K562 (cell line): ENCODE data around the gene C19orf67. TPM values are rescaled to one million over a fixed set of nuclear protein-coding genes. Genes with fewer than 3 reads are reported as not detected.

Experiments used
- ATAC-seq: fragments of 200-7000 bp; cut with Tn5 transposase; 3 replicates; pipeline ENCODE4 v1.9.1; 2020; ENCODE audit warnings: moderate library complexity
- BruUV-seq: library from RNA; stranded (reverse); fragments of 400-500 nt; replicated peaks from 2 replicates; lab custom pipeline; 2021; lab: Mats Ljungman, UMichigan
- CTCF ChIA-PET: fragments of 300-600 bp; formaldehyde crosslinking; extraction: SDS; loops from one replicate; lab custom pipeline; 2021; ENCODE audit warnings: low intra/inter-chr PET ratio; lab: Yijun Ruan, JAX
- POLR2A ChIA-PET: fragments of 300-600, 350-650 bp; sonication (Branson Sonifier 250); formaldehyde crosslinking; extraction: SDS; loops from one replicate; lab custom pipeline; 2021; ENCODE audit warnings: antibody characterized with exemption, inconsistent platforms; lab: Yijun Ruan, JAX
- DNase-seq, 4 experiments: peaks; one replicate each; pipeline versions ENCODE4 v3.0.0 to v3.0.0-alpha.2; 2011 to 2018; ENCODE audit warnings: low spot score in 3 of 4, mixed read lengths in 3 of 4; ENCODE audit errors: extremely low read depth in 1 of 4
- FAIRE-seq: peaks from 2 replicates; lab custom pipeline; 2011; peaks lifted over from hg19 to GRCh38; lab: Jason Lieb, UNC
- H2AFZ ChIP-seq: 2 replicates; pipeline ENCODE4 v1.6.0; 2011; ENCODE audit warnings: low read depth, low read length, control low read depth, inconsistent platforms
- H3K27ac ChIP-seq: fragments of 200-600 bp; 3 replicates; pipeline ENCODE4 v1.8.0; 2011; ENCODE audit warnings: low read depth, mild to moderate bottlenecking, control low read depth, inconsistent platforms, low read length, moderate library complexity, mixed read lengths; ENCODE audit errors: extremely low read depth
- H3K27me3 ChIP-seq, 2 experiments: fragments of 300-600 bp in 1 of 2; 2 replicates in 1 of 2; 3 replicates in 1 of 2; pipeline versions ENCODE4 v1.6.0 to v1.8.0; 2011; ENCODE audit warnings: inconsistent platforms in 2 of 2, low read length in 2 of 2, mild to moderate bottlenecking in 1 of 2, mixed read lengths in 1 of 2, moderate library complexity in 1 of 2; ENCODE audit not compliant: control insufficient read depth in 2 of 2, insufficient read depth in 2 of 2
- H3K36me3 ChIP-seq: fragments of 300-600 bp; 3 replicates; pipeline ENCODE4 v1.8.0; 2011; ENCODE audit warnings: mild to moderate bottlenecking, low read length, inconsistent platforms; ENCODE audit not compliant: control insufficient read depth, insufficient read depth
- H3K4me1 ChIP-seq, 2 experiments: fragments of 200-600 bp in 1 of 2; replicated peaks in 1 of 2; 2 replicates in 1 of 2; 3 replicates in 1 of 2; pipeline versions ENCODE4 v1.5.1 to v1.8.0; 2011; ENCODE audit warnings: inconsistent platforms in 2 of 2, low read length in 2 of 2, mild to moderate bottlenecking in 1 of 2, mixed read lengths in 1 of 2, moderate library complexity in 1 of 2; ENCODE audit not compliant: control insufficient read depth in 2 of 2, insufficient read depth in 2 of 2
- H3K4me2 ChIP-seq: 2 replicates; pipeline ENCODE4 v1.6.1; 2011; ENCODE audit warnings: low read length, control low read depth, inconsistent platforms, mixed read lengths; ENCODE audit not compliant: insufficient read depth
- H3K4me3 ChIP-seq: fragments of 200-600 bp; sonication (generic), shearing (Covaris generic); 2 replicates; pipeline ENCODE4 v1.5.1; 2016; ENCODE audit warnings: control low read depth, inconsistent platforms
- H3K79me2 ChIP-seq: fragments of 200-600 bp; 3 replicates; pipeline ENCODE4 v1.8.0; 2011; ENCODE audit warnings: low read length, inconsistent platforms; ENCODE audit not compliant: control insufficient read depth, insufficient read depth
- H3K9ac ChIP-seq, 2 experiments: 2 replicates each; pipeline versions ENCODE4 v1.6.0 to v1.6.1; 2011; ENCODE audit warnings: low read depth in 2 of 2, low read length in 2 of 2, control low read depth in 1 of 2, inconsistent platforms in 1 of 2, mild to moderate bottlenecking in 1 of 2, mixed read lengths in 1 of 2; ENCODE audit not compliant: insufficient read depth in 1 of 2
- H3K9me1 ChIP-seq: one replicate; pipeline ENCODE4 v1.6.0; 2011; ENCODE audit warnings: inconsistent platforms, mild to moderate bottlenecking, low read length, moderate library complexity; ENCODE audit not compliant: control insufficient read depth, insufficient read depth
- H3K9me3 ChIP-seq: replicated peaks from 2 replicates; pipeline ENCODE4 v1.5.1; 2011; ENCODE audit warnings: low read depth, low read length, inconsistent platforms; ENCODE audit not compliant: control insufficient read depth, insufficient read depth
- H4K20me1 ChIP-seq: replicated peaks from 2 replicates; pipeline ENCODE4 v1.6.1; 2011; ENCODE audit warnings: low read length, inconsistent platforms, mixed read lengths; ENCODE audit not compliant: control insufficient read depth, insufficient read depth
- PCBP1 ChIP-seq: fragments of 200-400 bp; formaldehyde crosslinking; IDR thresholded peaks from 2 replicates; pipeline ENCODE4 v1.6.1; 2018; ENCODE audit warnings: mild to moderate bottlenecking, low read depth, low read length; ENCODE audit not compliant: poor library complexity, severe bottlenecking
- SAP30 ChIP-seq: fragments of 200-600 bp; sonication (generic); IDR thresholded peaks from 2 replicates; pipeline ENCODE4 v1.6.1; 2012; ENCODE audit warnings: borderline replicate concordance, low read depth, mild to moderate bottlenecking, moderate library complexity, low read length, control low read depth, inconsistent platforms; ENCODE audit not compliant: insufficient read depth, poor library complexity, severe bottlenecking
- SIN3A ChIP-seq, 2 experiments: fragments of 150-350 bp in 1 of 2; IDR thresholded peaks; 2 replicates each; pipeline ENCODE4 v1.6.1; 2011 to 2016; ENCODE audit warnings: borderline replicate concordance in 2 of 2, low read depth in 2 of 2, low read length in 2 of 2, mild to moderate bottlenecking in 2 of 2, moderate library complexity in 2 of 2; ENCODE audit not compliant: control insufficient read depth in 1 of 2
- TGIF2 ChIP-seq: sonication (generic); formaldehyde crosslinking; IDR thresholded peaks from 2 replicates; pipeline ENCODE4 v1.8.1; 2022; ENCODE audit warnings: mild to moderate bottlenecking, missing genetic modification reagents, moderate library complexity
- ZBTB7A ChIP-seq: IDR thresholded peaks from 2 replicates; pipeline ENCODE4 v1.6.1; 2011; ENCODE audit warnings: low read depth, mild to moderate bottlenecking, low read length, moderate library complexity, borderline replicate concordance; ENCODE audit not compliant: control insufficient read depth
- ZNF347 ChIP-seq: fragments of 450-650 bp; formaldehyde crosslinking; IDR thresholded peaks from 2 replicates; pipeline ENCODE4 v1.4.0; 2020; ENCODE audit warnings: low read depth, mild to moderate bottlenecking, moderate library complexity
- WGBS: fragments of 100-300 bp; shearing (Covaris generic); methylation state at CpG from one replicate; pipeline ENCODE4 v1.1.6; 2016; ENCODE audit warnings: low coverage, mixed read lengths; ENCODE audit not compliant: insufficient coverage; ENCODE audit errors: missing lambda C conversion rate; 5-methylcytosine and 5-hydroxymethylcytosine counted together
- in situ Hi-C: fragments of 300-500 bp; cut with MboI; formaldehyde crosslinking; loops from 4 replicates; pipeline ENCODE4 v1.15.0; 2018; ENCODE audit warnings: inconsistent platforms, mixed read lengths
- intact Hi-C: fragments of 100-400 bp; cut with micrococcal nuclease; formaldehyde crosslinking; loops from 2 replicates; pipeline ENCODE4 v1.14.2; 2022
- polyA plus RNA-seq, 8 experiments: library from polyadenylated mRNA; depleted of rRNA in 4 of 8; stranded (reverse) in 5 of 8; unstranded in 3 of 8; fragments of >200 nt; fragmentation: Nextera tagmentation in 2 of 8; fragmentation: Illumina TruSeq in 1 of 8; extraction: Ambion mirVana in 2 of 8; extraction: Trizol in 1 of 8; gene quantifications; 2 replicates each; pipeline versions ENCODE4 v1.2.1 to v1.2.3, GENCODE V29; 2011 to 2014; ENCODE audit warnings: inconsistent platforms in 1 of 8, missing spikeins in 1 of 8
- total RNA-seq, 7 experiments: library from RNA; depleted of rRNA in 6 of 7; stranded (reverse); fragments of >200 nt in 6 of 7; fragmentation: Illumina TruSeq in 2 of 7; extraction: Trizol in 2 of 7; gene quantifications; 2 replicates each; pipeline versions ENCODE4 v1.2.1 to v1.2.3, GENCODE V29; 2011 to 2021; ENCODE audit warnings: low replicate concordance in 1 of 7
- TF ChIP-seq, protein P1 (sequence below): fragments of 200-800 bp; sonication (Bioruptor generic); IDR thresholded peaks from 2 replicates; pipeline ENCODE4 v1.6.1; 2017; ENCODE audit warnings: missing genetic modification characterization, missing compliant biosample characterization
- TF ChIP-seq, protein P2 (sequence below): fragments of 450-650 bp; IDR thresholded peaks from 2 replicates; pipeline ENCODE4 v1.6.1; 2016; ENCODE audit warnings: borderline replicate concordance
- TF ChIP-seq, protein P3 (sequence below): fragments of 450-650 bp; IDR thresholded peaks from 2 replicates; pipeline ENCODE4 v1.6.1; 2016; ENCODE audit warnings: mild to moderate bottlenecking
- TF ChIP-seq, protein P4 (sequence below), 3 experiments: fragments of 200-800 bp in 1 of 3; sonication (Bioruptor generic) in 1 of 3; sonication (generic) in 1 of 3; formaldehyde crosslinking in 1 of 3; IDR thresholded peaks; 2 replicates each; pipeline versions ENCODE4 v1.6.1 to v1.8.0; 2016 to 2022; ENCODE audit warnings: mild to moderate bottlenecking in 2 of 3, missing compliant biosample characterization in 2 of 3, missing genetic modification characterization in 2 of 3, missing genetic modification reagents in 1 of 3

The C19orf67 gene
- total and polyA plus RNA-seq, 9 of the 15 experiments (the other 6 are each of a cell fraction or from before 2014, with no cell fraction given): 0.29 to 1.8 (median 0.51) TPM; not detected in 3

DNA sequence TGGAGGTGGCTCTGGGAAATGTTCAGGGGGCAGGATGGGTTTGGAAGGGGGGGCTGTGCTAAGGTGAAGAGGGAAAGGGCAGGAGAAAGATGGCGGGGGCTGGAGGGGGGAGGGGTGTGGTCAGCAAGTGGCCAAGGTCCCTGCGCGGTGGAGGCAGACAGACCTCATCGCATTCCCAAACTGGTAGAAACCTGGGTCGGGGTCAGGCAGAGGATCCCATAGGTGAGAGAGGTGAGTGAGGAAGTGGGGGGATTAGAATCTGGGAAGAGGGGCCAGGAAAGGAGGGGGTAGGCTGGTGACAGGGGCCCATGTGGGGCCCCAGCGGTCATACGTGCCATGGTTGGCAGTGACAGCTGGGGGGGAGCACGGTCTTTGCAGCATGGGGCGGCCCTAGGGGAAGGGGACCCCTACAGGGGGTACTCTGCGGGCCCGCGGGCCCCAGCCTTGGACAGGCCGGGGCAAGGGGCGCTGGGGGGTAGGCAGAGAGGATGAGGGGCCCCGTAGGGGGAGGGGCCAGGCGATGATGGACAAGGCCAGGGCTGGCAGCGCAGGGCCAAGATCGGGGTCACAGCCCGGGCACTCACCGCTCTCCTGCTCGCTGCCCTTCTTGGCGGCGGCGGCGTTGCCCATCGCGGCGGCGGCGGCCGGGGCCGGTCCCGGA lies 31.5 kb upstream of the C19orf67 start:
- BruUV-seq: no TSS peak
- peak overlapping the region; percentile 71 for H2AFZ ChIP-seq
- peak overlapping the region; percentile 95 for H3K4me2 ChIP-seq
- H3K27ac ChIP-seq: peak overlapping the region; percentile 55; the same call in 2 of the 3 replicates
- POLR2A ChIA-PET: interaction anchor here (0.5 to 2.0 kb wide), 6 partner anchors 19 to 293 kb away, joined by 3 to 9 read pairs (median 3); partner anchors contain the start of gene ASF1B
- peaks cover 47 to 64% of the 10 kb centered on the region in 2 experiments; a peak in 4 of 5 replicates for H3K4me1 ChIP-seq
- ATAC-seq (no peak), FAIRE-seq (no peak), DNase-seq (peak in 3 of 4 experiments; percentile 41 to 66 (median 61))
- in situ Hi-C loops (no loop called here), intact Hi-C loops (no loop called here)
- CTCF ChIA-PET: no interaction called here
- 5% methylated on average over 8 of the region's 33 CpGs for WGBS
- peak overlapping the region; percentile 52 to 92 for H3K9ac ChIP-seq
- peaks cover 4% of the 10 kb centered on the region for H3K9me1 ChIP-seq
- H3K9me3 ChIP-seq: no peaks in the 10 kb centered on the region
- no peaks in the 10 kb centered on the region for H4K20me1 ChIP-seq
- peaks cover 24% of the 10 kb centered on the region for H3K79me2 ChIP-seq
- H3K36me3 ChIP-seq: peaks cover 18% of the 10 kb centered on the region; the same call in 2 of the 3 replicates
- H3K27me3 ChIP-seq: no peaks in the 10 kb centered on the region
- H3K4me3 ChIP-seq: peak overlapping the region; percentile 90
- TF ChIP-seq, protein P1, sequence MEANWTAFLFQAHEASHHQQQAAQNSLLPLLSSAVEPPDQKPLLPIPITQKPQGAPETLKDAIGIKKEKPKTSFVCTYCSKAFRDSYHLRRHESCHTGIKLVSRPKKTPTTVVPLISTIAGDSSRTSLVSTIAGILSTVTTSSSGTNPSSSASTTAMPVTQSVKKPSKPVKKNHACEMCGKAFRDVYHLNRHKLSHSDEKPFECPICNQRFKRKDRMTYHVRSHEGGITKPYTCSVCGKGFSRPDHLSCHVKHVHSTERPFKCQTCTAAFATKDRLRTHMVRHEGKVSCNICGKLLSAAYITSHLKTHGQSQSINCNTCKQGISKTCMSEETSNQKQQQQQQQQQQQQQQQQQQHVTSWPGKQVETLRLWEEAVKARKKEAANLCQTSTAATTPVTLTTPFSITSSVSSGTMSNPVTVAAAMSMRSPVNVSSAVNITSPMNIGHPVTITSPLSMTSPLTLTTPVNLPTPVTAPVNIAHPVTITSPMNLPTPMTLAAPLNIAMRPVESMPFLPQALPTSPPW (CRISPR knock-in tag): peak; percentile 58
- TF ChIP-seq, protein P2, sequence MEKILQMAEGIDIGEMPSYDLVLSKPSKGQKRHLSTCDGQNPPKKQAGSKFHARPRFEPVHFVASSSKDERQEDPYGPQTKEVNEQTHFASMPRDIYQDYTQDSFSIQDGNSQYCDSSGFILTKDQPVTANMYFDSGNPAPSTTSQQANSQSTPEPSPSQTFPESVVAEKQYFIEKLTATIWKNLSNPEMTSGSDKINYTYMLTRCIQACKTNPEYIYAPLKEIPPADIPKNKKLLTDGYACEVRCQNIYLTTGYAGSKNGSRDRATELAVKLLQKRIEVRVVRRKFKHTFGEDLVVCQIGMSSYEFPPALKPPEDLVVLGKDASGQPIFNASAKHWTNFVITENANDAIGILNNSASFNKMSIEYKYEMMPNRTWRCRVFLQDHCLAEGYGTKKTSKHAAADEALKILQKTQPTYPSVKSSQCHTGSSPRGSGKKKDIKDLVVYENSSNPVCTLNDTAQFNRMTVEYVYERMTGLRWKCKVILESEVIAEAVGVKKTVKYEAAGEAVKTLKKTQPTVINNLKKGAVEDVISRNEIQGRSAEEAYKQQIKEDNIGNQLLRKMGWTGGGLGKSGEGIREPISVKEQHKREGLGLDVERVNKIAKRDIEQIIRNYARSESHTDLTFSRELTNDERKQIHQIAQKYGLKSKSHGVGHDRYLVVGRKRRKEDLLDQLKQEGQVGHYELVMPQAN: peak; percentile 74
- TF ChIP-seq ZBTB7A: peak; percentile 25; the same call in 1 of the 2 replicates
- no peak for TF ChIP-seq ZNF347
- TF ChIP-seq, protein P3, sequence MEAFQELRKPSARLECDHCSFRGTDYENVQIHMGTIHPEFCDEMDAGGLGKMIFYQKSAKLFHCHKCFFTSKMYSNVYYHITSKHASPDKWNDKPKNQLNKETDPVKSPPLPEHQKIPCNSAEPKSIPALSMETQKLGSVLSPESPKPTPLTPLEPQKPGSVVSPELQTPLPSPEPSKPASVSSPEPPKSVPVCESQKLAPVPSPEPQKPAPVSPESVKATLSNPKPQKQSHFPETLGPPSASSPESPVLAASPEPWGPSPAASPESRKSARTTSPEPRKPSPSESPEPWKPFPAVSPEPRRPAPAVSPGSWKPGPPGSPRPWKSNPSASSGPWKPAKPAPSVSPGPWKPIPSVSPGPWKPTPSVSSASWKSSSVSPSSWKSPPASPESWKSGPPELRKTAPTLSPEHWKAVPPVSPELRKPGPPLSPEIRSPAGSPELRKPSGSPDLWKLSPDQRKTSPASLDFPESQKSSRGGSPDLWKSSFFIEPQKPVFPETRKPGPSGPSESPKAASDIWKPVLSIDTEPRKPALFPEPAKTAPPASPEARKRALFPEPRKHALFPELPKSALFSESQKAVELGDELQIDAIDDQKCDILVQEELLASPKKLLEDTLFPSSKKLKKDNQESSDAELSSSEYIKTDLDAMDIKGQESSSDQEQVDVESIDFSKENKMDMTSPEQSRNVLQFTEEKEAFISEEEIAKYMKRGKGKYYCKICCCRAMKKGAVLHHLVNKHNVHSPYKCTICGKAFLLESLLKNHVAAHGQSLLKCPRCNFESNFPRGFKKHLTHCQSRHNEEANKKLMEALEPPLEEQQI: no peak
- TF ChIP-seq SIN3A (IDR thresholded peaks at IDR 0.05; ENCODE audit: borderline replicate concordance in 2 of 2, control insufficient read depth in 1 of 2, low read depth in 2 of 2, low read length in 2 of 2): 0 out of 4 replicates have a peak, but pooled peaks have one; percentile 15 to 38
- TF ChIP-seq TGIF2 (CRISPR knock-in tag): peak; percentile 74; the same call in 1 of the 2 replicates
- peak; percentile 29 for TF ChIP-seq PCBP1
- peak; percentile 90 for TF ChIP-seq SAP30
- TF ChIP-seq, protein P4, sequence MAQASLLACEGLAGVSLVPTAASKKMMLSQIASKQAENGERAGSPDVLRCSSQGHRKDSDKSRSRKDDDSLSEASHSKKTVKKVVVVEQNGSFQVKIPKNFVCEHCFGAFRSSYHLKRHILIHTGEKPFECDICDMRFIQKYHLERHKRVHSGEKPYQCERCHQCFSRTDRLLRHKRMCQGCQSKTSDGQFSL (CRISPR knock-in tag; IDR thresholded peaks at IDR 0.05): peak; percentile 37; the same call in 1 of the 2 replicates
- TF ChIP-seq, protein P4 (tag; IDR thresholded peaks at IDR 0.05): no peak
